ENCODE measurements around the gene ATXN7L1.

GRCh38 chr7:105782391-105783042 is 93.9 kb downstream of the ATXN7L1 start:
- TF ChIP-seq TARDBP (IDR thresholded peaks at IDR 0.05) (no peak), FOXK2 (IDR thresholded peaks at IDR 0.05) (no peak), FOXA1 (IDR thresholded peaks at IDR 0.05) (no peak)

All from HEK293T (cell line).